Astrocyte (in vitro differentiated cells and primary cell): ENCODE results near the gene PPP1CB.

ENCODE experiments used
- CTCF ChIP-seq: IDR thresholded peaks from 2 replicates; pipeline ENCODE4 v1.5.1; 2011; ENCODE audit warnings: low read depth, mild to moderate bottlenecking, inconsistent platforms, low read length, moderate library complexity; ENCODE audit not compliant: insufficient read depth
- EZH2 ChIP-seq: IDR thresholded peaks from 2 replicates; pipeline ENCODE4 v1.6.1; 2012; ENCODE audit warnings: mild to moderate bottlenecking, low read length, inconsistent platforms; ENCODE audit not compliant: insufficient read depth

DNA sequence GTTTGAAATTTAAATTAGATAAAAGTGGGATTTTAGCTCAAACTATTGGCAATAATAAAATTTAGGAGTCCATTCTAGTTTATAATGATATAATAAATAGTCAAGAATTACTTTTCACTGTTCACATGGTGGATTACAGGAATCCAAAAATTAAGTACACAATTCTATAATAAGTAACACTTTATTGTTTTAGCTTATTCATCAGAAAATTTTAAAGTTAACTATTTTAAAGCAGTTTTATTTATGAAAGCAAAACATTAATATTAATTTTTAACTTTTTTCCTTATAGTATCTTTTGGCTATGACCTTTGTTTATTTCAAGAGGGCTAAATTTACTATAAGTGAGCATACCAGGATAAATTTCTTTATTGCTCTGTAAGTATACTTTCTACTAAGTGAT lies 70.4 kb downstream of the PPP1CB start:
- TF ChIP-seq CTCF (no peak), EZH2 (no peak)
